Measurements from ENCODE around the gene DIP2C. TPM values are rescaled to one million over a fixed set of nuclear protein-coding genes. Genes with fewer than 3 reads are reported as not detected.

Gene DIP2C
- total RNA-seq, 1 experiment from 2014 or later, result 5.0 TPM

GRCh38 chr10:581776-582330, 107.6 kb downstream of the DIP2C start:
- DNase-seq, result no peak
- Histone ChIP-seq H3K4me1 (no peaks in the 10 kb centered on the region), H3K27ac (no peak overlapping the region), H3K36me3 (no peaks in the 10 kb centered on the region), H3K4me3 (no peak overlapping the region), H3K27me3 (no peaks in the 10 kb centered on the region), H3K9me3 (replicated peaks) (no peaks in the 10 kb centered on the region)

- no peak overlapping the region for H3K4me3 ChIP-seq
- no peaks in the 10 kb centered on the region for H3K27me3 ChIP-seq
- no peaks in the 10 kb centered on the region for H3K9me3 ChIP-seq (replicated peaks)
- DNase-seq, result no peak
- H3K27ac ChIP-seq, result no peak overlapping the region
- no peaks in the 10 kb centered on the region for H3K4me1 ChIP-seq
- no peaks in the 10 kb centered on the region for H3K36me3 ChIP-seq
Measured at GRCh38 chr10:580778-581177, 108.7 kb downstream of the DIP2C start.

GRCh38 chr10:576130-576465, 113.4 kb downstream of the DIP2C start:
- no peaks in the 10 kb centered on the region for H3K36me3 ChIP-seq
- DNase-seq, result no peak
- no peaks in the 10 kb centered on the region for H3K4me1 ChIP-seq
- H3K27me3 ChIP-seq, result no peaks in the 10 kb centered on the region
- no peak overlapping the region for H3K27ac ChIP-seq
- no peaks in the 10 kb centered on the region for H3K9me3 ChIP-seq (replicated peaks)
- no peak overlapping the region for H3K4me3 ChIP-seq

- Histone ChIP-seq H3K27ac (no peak overlapping the region), H3K36me3 (no peaks in the 10 kb centered on the region), H3K4me3 (no peak overlapping the region), H3K9me3 (replicated peaks) (no peaks in the 10 kb centered on the region), H3K4me1 (no peaks in the 10 kb centered on the region), H3K27me3 (no peaks in the 10 kb centered on the region)
- DNase-seq, result no peak
Measured at GRCh38 chr10:575402-576129, 113.9 kb downstream of the DIP2C start.

- no peak for DNase-seq
- H3K4me3 ChIP-seq, result no peak overlapping the region
- H3K27ac ChIP-seq, result no peak overlapping the region
- H3K36me3 ChIP-seq, result no peaks in the 10 kb centered on the region
- no peaks in the 10 kb centered on the region for H3K27me3 ChIP-seq
- H3K9me3 ChIP-seq (replicated peaks), result no peaks in the 10 kb centered on the region
- H3K4me1 ChIP-seq, result no peaks in the 10 kb centered on the region
Measured at GRCh38 chr10:572696-573095, 116.8 kb downstream of the DIP2C start.

- Histone ChIP-seq H3K27me3 (no peaks in the 10 kb centered on the region), H3K9me3 (replicated peaks) (no peaks in the 10 kb centered on the region), H3K36me3 (no peaks in the 10 kb centered on the region), H3K4me1 (no peaks in the 10 kb centered on the region), H3K27ac (no peak overlapping the region), H3K4me3 (no peak overlapping the region)
- DNase-seq, result no peak
Measured at GRCh38 chr10:571688-572451, 117.6 kb downstream of the DIP2C start.

GRCh38 chr10:571166-571565, 118.3 kb downstream of the DIP2C start:
- H3K4me3 ChIP-seq, result no peak overlapping the region
- no peaks in the 10 kb centered on the region for H3K4me1 ChIP-seq
- no peaks in the 10 kb centered on the region for H3K27me3 ChIP-seq
- H3K9me3 ChIP-seq (replicated peaks), result no peaks in the 10 kb centered on the region
- no peak overlapping the region for H3K27ac ChIP-seq
- H3K36me3 ChIP-seq, result no peaks in the 10 kb centered on the region
- no peak for DNase-seq

- Histone ChIP-seq H3K4me1 (no peaks in the 10 kb centered on the region), H3K9me3 (replicated peaks) (no peaks in the 10 kb centered on the region), H3K27me3 (no peaks in the 10 kb centered on the region), H3K36me3 (no peaks in the 10 kb centered on the region), H3K27ac (no peak overlapping the region), H3K4me3 (no peak overlapping the region)
- DNase-seq, result no peak
Measured at GRCh38 chr10:570628-571163, 118.8 kb downstream of the DIP2C start.

- H3K4me1 ChIP-seq, result no peaks in the 10 kb centered on the region
- no peak overlapping the region for H3K4me3 ChIP-seq
- no peak overlapping the region for H3K27ac ChIP-seq
- H3K36me3 ChIP-seq, result no peaks in the 10 kb centered on the region
- no peaks in the 10 kb centered on the region for H3K9me3 ChIP-seq (replicated peaks)
- H3K27me3 ChIP-seq, result no peaks in the 10 kb centered on the region
- DNase-seq, result no peak
Measured at GRCh38 chr10:569961-570627, 119.4 kb downstream of the DIP2C start.

- Histone ChIP-seq H3K27me3 (no peaks in the 10 kb centered on the region), H3K4me1 (no peaks in the 10 kb centered on the region), H3K9me3 (replicated peaks) (no peaks in the 10 kb centered on the region; the same call in 1 of the 2 replicates), H3K36me3 (no peaks in the 10 kb centered on the region), H3K4me3 (no peak overlapping the region), H3K27ac (no peak overlapping the region)
- DNase-seq, result no peak
Measured at GRCh38 chr10:568848-569247, 120.6 kb downstream of the DIP2C start.

- no peak for DNase-seq
- H3K9me3 ChIP-seq (replicated peaks), result no peaks in the 10 kb centered on the region; the same call in 1 of the 2 replicates
- no peaks in the 10 kb centered on the region for H3K36me3 ChIP-seq
- no peak overlapping the region for H3K27ac ChIP-seq
- no peaks in the 10 kb centered on the region for H3K4me1 ChIP-seq
- no peaks in the 10 kb centered on the region for H3K27me3 ChIP-seq
- no peak overlapping the region for H3K4me3 ChIP-seq
Measured at GRCh38 chr10:567869-568268, 121.6 kb downstream of the DIP2C start.

- Histone ChIP-seq H3K4me1 (no peaks in the 10 kb centered on the region), H3K27ac (no peak overlapping the region), H3K9me3 (replicated peaks) (no peaks in the 10 kb centered on the region; the same call in 1 of the 2 replicates), H3K4me3 (no peak overlapping the region), H3K36me3 (no peaks in the 10 kb centered on the region), H3K27me3 (no peaks in the 10 kb centered on the region)
- DNase-seq, result no peak
Measured at GRCh38 chr10:566241-566885, 123.1 kb downstream of the DIP2C start.

- Histone ChIP-seq H3K27ac (no peak overlapping the region), H3K36me3 (no peaks in the 10 kb centered on the region), H3K4me3 (no peak overlapping the region), H3K4me1 (no peaks in the 10 kb centered on the region), H3K27me3 (no peaks in the 10 kb centered on the region), H3K9me3 (replicated peaks) (no peaks in the 10 kb centered on the region; the same call in 1 of the 2 replicates)
- no peak for DNase-seq
Measured at GRCh38 chr10:565676-566075, 123.8 kb downstream of the DIP2C start.

GRCh38 chr10:565146-565545, 124.3 kb downstream of the DIP2C start:
- Histone ChIP-seq H3K9me3 (replicated peaks) (no peaks in the 10 kb centered on the region; the same call in 1 of the 2 replicates), H3K27me3 (no peaks in the 10 kb centered on the region), H3K4me3 (no peak overlapping the region), H3K36me3 (no peaks in the 10 kb centered on the region), H3K4me1 (no peaks in the 10 kb centered on the region), H3K27ac (no peak overlapping the region)
- no peak for DNase-seq

All from SJCRH30 (cell line).